Loucy (cell line): Measurements from ENCODE around the gene TAF3.

Experiments
- H2AFZ ChIP-seq: fragments of 200-600 bp; sonication (generic); 2 replicates; pipeline ENCODE4 v1.6.0; 2016; ENCODE audit warnings: antibody characterized with exemption, mild to moderate bottlenecking, low read length, moderate library complexity
- H3F3A ChIP-seq: fragments of 200-600 bp; 2 replicates; pipeline ENCODE4 v1.6.0; 2016; ENCODE audit warnings: antibody characterized with exemption, low read depth, mild to moderate bottlenecking
- H3K27me3 ChIP-seq: fragments of 200-600 bp; sonication (generic); 2 replicates; pipeline ENCODE4 v1.6.1; 2014; ENCODE audit warnings: low read length, mild to moderate bottlenecking; ENCODE audit not compliant: insufficient read depth, poor library complexity, severe bottlenecking
- H3K36me3 ChIP-seq: fragments of 200-600 bp; sonication (generic); 2 replicates; pipeline ENCODE4 v1.6.1; 2016; ENCODE audit warnings: low read length; ENCODE audit not compliant: insufficient read depth
- H3K4me1 ChIP-seq: fragments of 200-600 bp; sonication (generic); 2 replicates; pipeline ENCODE4 v1.5.1; 2014; ENCODE audit warnings: low read length, mild to moderate bottlenecking; ENCODE audit not compliant: insufficient read depth, poor library complexity, severe bottlenecking
- H3K4me2 ChIP-seq: fragments of 200-600 bp; sonication (generic); 2 replicates; pipeline ENCODE4 v1.6.0; 2014; ENCODE audit warnings: antibody characterized with exemption, low read length, low read depth, mild to moderate bottlenecking; ENCODE audit not compliant: poor library complexity, severe bottlenecking
- H3K4me3 ChIP-seq: fragments of 200-600 bp; sonication (generic); 2 replicates; pipeline ENCODE4 v1.5.1; 2014; ENCODE audit warnings: low read length, mild to moderate bottlenecking, mixed read lengths; ENCODE audit not compliant: poor library complexity, severe bottlenecking
- H3K79me2 ChIP-seq: fragments of 200-600 bp; sonication (generic); 2 replicates; pipeline ENCODE4 v1.6.1; 2014; ENCODE audit warnings: low read length; ENCODE audit not compliant: insufficient read depth
- H3K9ac ChIP-seq: fragments of 200-600 bp; sonication (generic); 2 replicates; pipeline ENCODE4 v1.6.0; 2014; ENCODE audit warnings: mild to moderate bottlenecking, low read depth, low read length, moderate library complexity; ENCODE audit not compliant: poor library complexity, severe bottlenecking
- H3K9me2 ChIP-seq: fragments of 200-600 bp; sonication (generic); replicated peaks from 2 replicates; pipeline ENCODE4 v1.6.1; 2016; ENCODE audit warnings: low read depth, low read length, mixed read lengths
- H3K9me3 ChIP-seq: fragments of 200-600 bp; sonication (generic); 2 replicates; pipeline ENCODE4 v1.6.1; 2014; ENCODE audit warnings: mild to moderate bottlenecking, antibody characterized with exemption, low read length, low read depth; ENCODE audit not compliant: insufficient read depth
- H4K20me1 ChIP-seq: fragments of 200-600 bp; sonication (generic); 2 replicates; pipeline ENCODE4 v1.6.0; 2014; ENCODE audit warnings: antibody characterized with exemption, low read length, mild to moderate bottlenecking; ENCODE audit not compliant: insufficient read depth, poor library complexity, severe bottlenecking
- CTCF ChIP-seq: fragments of 200-600 bp; sonication (generic); conservative IDR thresholded peaks from 2 replicates; pipeline ENCODE4 v1.5.1; 2014; ENCODE audit warnings: mild to moderate bottlenecking, antibody characterized with exemption, low read length
- EZH2phosphoT487 ChIP-seq: fragments of 200-600 bp; IDR thresholded peaks from 2 replicates; pipeline ENCODE4 v1.6.1; 2018; ENCODE audit warnings: antibody characterized with exemption, mild to moderate bottlenecking, moderate library complexity, borderline replicate concordance

Gene TAF3

GRCh38 chr10:8041284-8041991, 223.1 kb downstream of the TAF3 start:
- no peaks in the 10 kb centered on the region for H3F3A ChIP-seq
- H3K27me3 ChIP-seq, result peaks cover 5% of the 10 kb centered on the region
- no peak overlapping the region for H3K9ac ChIP-seq
- H3K36me3 ChIP-seq, result no peaks in the 10 kb centered on the region
- H3K4me1 ChIP-seq, result peaks cover 7% of the 10 kb centered on the region
- H3K4me2 ChIP-seq, result no peak overlapping the region
- H3K9me2 ChIP-seq, result no peaks in the 10 kb centered on the region
- H3K4me3 ChIP-seq, result no peak overlapping the region
- TF ChIP-seq EZH2phosphoT487, result no peak
- no peak for TF ChIP-seq CTCF
- no peaks in the 10 kb centered on the region for H3K9me3 ChIP-seq
- H3K79me2 ChIP-seq, result no peaks in the 10 kb centered on the region
- no peak overlapping the region for H2AFZ ChIP-seq
- H4K20me1 ChIP-seq, result no peaks in the 10 kb centered on the region

- Histone ChIP-seq H2AFZ (no peak overlapping the region), H3K9ac (no peak overlapping the region), H3K4me2 (no peak overlapping the region), H3K4me3 (no peak overlapping the region), H3K27me3 (peaks cover 10% of the 10 kb centered on the region), H3K9me3 (no peaks in the 10 kb centered on the region), H4K20me1 (no peaks in the 10 kb centered on the region), H3K36me3 (no peaks in the 10 kb centered on the region), H3K9me2 (no peaks in the 10 kb centered on the region), H3F3A (no peaks in the 10 kb centered on the region), H3K79me2 (no peaks in the 10 kb centered on the region), H3K4me1 (peaks cover 14% of the 10 kb centered on the region)
- TF ChIP-seq CTCF (no peak), EZH2phosphoT487 (no peak)
These were observed 223.9 kb downstream of the TAF3 start for GRCh38 chr10:8041992-8042720.

GRCh38 chr10:8042721-8043568, 224.6 kb downstream of the TAF3 start:
- Histone ChIP-seq H3K4me3 (no peak overlapping the region), H3K9me2 (no peaks in the 10 kb centered on the region), H3K36me3 (no peaks in the 10 kb centered on the region), H3K27me3 (peaks cover 14% of the 10 kb centered on the region), H3F3A (no peaks in the 10 kb centered on the region), H3K9ac (no peak overlapping the region), H3K4me1 (peaks cover 22% of the 10 kb centered on the region), H4K20me1 (no peaks in the 10 kb centered on the region), H2AFZ (no peak overlapping the region), H3K9me3 (no peaks in the 10 kb centered on the region), H3K79me2 (no peaks in the 10 kb centered on the region), H3K4me2 (no peak overlapping the region)
- TF ChIP-seq EZH2phosphoT487 (no peak), CTCF (no peak)
